Measurements from ENCODE around the gene IGSF5. TPM values are rescaled to one million over a fixed set of nuclear protein-coding genes. Genes with fewer than 3 reads are reported as not detected.

Gene IGSF5
- total RNA-seq, 1 donor from 2014 or later, result 0.64 TPM

GRCh38 chr21:39700318-39700717, 44.7 kb upstream of the IGSF5 start:
- Mint-ChIP-seq H3K27me3 (ENCODE audit: low read depth, unreplicated experiment) (peaks cover 6% of the 10 kb centered on the region), H3K4me3 (ENCODE audit: unreplicated experiment) (no peak overlapping the region), H3K36me3 (ENCODE audit: low read depth, unreplicated experiment) (no peaks in the 10 kb centered on the region), H3K4me1 (ENCODE audit: low read depth, unreplicated experiment) (no peaks in the 10 kb centered on the region), H3K9me3 (ENCODE audit: unreplicated experiment) (peaks cover 5% of the 10 kb centered on the region), H3K27ac (ENCODE audit: unreplicated experiment) (no peak overlapping the region)
- Histone ChIP-seq H3K9ac (ENCODE audit: low read length) (no peak overlapping the region), H3K4me1 (ENCODE audit: insufficient read depth, low read length) (no peaks in the 10 kb centered on the region), H3K4me3 (ENCODE audit: insufficient read depth, low read depth, low read length) (no peak overlapping the region), H3K9me3 (ENCODE audit: insufficient read depth, low read depth, low read length) (no peaks in the 10 kb centered on the region), H3K4me2 (ENCODE audit: low read length) (no peak overlapping the region), H3K79me2 (ENCODE audit: insufficient read depth, low read length) (no peaks in the 10 kb centered on the region), H3K36me3 (ENCODE audit: insufficient read depth, low read length) (no peaks in the 10 kb centered on the region), H3K27me3 (ENCODE audit: insufficient read depth, low read length) (no peaks in the 10 kb centered on the region), H3K27ac (ENCODE audit: low read depth, low read length) (no peak overlapping the region), H2AFZ (ENCODE audit: low read depth, low read length) (no peak overlapping the region), H4K20me1 (ENCODE audit: insufficient read depth, low read length) (no peaks in the 10 kb centered on the region)
- FAIRE-seq (no peak), DNase-seq (ENCODE audit: low read depth) (no peak)
- TF ChIP-seq EZH2 (IDR thresholded peaks at IDR 0.05; ENCODE audit: insufficient read depth, low read length), result no peak
- TF ChIP-seq, protein P1, sequence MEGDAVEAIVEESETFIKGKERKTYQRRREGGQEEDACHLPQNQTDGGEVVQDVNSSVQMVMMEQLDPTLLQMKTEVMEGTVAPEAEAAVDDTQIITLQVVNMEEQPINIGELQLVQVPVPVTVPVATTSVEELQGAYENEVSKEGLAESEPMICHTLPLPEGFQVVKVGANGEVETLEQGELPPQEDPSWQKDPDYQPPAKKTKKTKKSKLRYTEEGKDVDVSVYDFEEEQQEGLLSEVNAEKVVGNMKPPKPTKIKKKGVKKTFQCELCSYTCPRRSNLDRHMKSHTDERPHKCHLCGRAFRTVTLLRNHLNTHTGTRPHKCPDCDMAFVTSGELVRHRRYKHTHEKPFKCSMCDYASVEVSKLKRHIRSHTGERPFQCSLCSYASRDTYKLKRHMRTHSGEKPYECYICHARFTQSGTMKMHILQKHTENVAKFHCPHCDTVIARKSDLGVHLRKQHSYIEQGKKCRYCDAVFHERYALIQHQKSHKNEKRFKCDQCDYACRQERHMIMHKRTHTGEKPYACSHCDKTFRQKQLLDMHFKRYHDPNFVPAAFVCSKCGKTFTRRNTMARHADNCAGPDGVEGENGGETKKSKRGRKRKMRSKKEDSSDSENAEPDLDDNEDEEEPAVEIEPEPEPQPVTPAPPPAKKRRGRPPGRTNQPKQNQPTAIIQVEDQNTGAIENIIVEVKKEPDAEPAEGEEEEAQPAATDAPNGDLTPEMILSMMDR (IDR thresholded peaks at IDR 0.05; ENCODE audit: insufficient read depth, low read depth, low read length), result no peak

- no peak overlapping the region for H3K27ac ChIP-seq (ENCODE audit: low read depth, low read length)
- no peak overlapping the region for H3K9ac ChIP-seq (ENCODE audit: low read length)
- no peaks in the 10 kb centered on the region for H3K4me1 Mint-ChIP-seq (ENCODE audit: low read depth, unreplicated experiment)
- peaks cover 5% of the 10 kb centered on the region for H3K9me3 Mint-ChIP-seq (ENCODE audit: unreplicated experiment)
- no peaks in the 10 kb centered on the region for H3K27me3 ChIP-seq (ENCODE audit: insufficient read depth, low read length)
- H3K79me2 ChIP-seq (ENCODE audit: insufficient read depth, low read length), result no peaks in the 10 kb centered on the region
- no peaks in the 10 kb centered on the region for H3K4me1 ChIP-seq (ENCODE audit: insufficient read depth, low read length)
- no peak overlapping the region for H3K4me2 ChIP-seq (ENCODE audit: low read length)
- no peak for DNase-seq (ENCODE audit: low read depth)
- no peak overlapping the region for H3K4me3 Mint-ChIP-seq (ENCODE audit: unreplicated experiment)
- H3K27me3 Mint-ChIP-seq (ENCODE audit: low read depth, unreplicated experiment), result peaks cover 6% of the 10 kb centered on the region
- H3K36me3 Mint-ChIP-seq (ENCODE audit: low read depth, unreplicated experiment), result no peaks in the 10 kb centered on the region
- no peaks in the 10 kb centered on the region for H4K20me1 ChIP-seq (ENCODE audit: insufficient read depth, low read length)
- no peak overlapping the region for H2AFZ ChIP-seq (ENCODE audit: low read depth, low read length)
- TF ChIP-seq EZH2 (IDR thresholded peaks at IDR 0.05; ENCODE audit: insufficient read depth, low read length), result no peak
- TF ChIP-seq, protein P1 (IDR thresholded peaks at IDR 0.05; ENCODE audit: insufficient read depth, low read depth, low read length), result no peak
- H3K27ac Mint-ChIP-seq (ENCODE audit: unreplicated experiment), result no peak overlapping the region
- no peak for FAIRE-seq
- H3K36me3 ChIP-seq (ENCODE audit: insufficient read depth, low read length), result no peaks in the 10 kb centered on the region
- H3K4me3 ChIP-seq (ENCODE audit: insufficient read depth, low read depth, low read length), result no peak overlapping the region
- no peaks in the 10 kb centered on the region for H3K9me3 ChIP-seq (ENCODE audit: insufficient read depth, low read depth, low read length)
Measured at GRCh38 chr21:39703578-39703977, 41.4 kb upstream of the IGSF5 start.

- FAIRE-seq (no peak), DNase-seq (ENCODE audit: low read depth) (no peak)
- Histone ChIP-seq H3K9me3 (ENCODE audit: insufficient read depth, low read depth, low read length) (no peaks in the 10 kb centered on the region), H3K9ac (ENCODE audit: low read length) (no peak overlapping the region), H3K4me2 (ENCODE audit: low read length) (no peak overlapping the region), H3K27me3 (ENCODE audit: insufficient read depth, low read length) (no peaks in the 10 kb centered on the region), H3K79me2 (ENCODE audit: insufficient read depth, low read length) (no peaks in the 10 kb centered on the region), H3K4me3 (ENCODE audit: insufficient read depth, low read depth, low read length) (no peak overlapping the region), H3K27ac (ENCODE audit: low read depth, low read length) (no peak overlapping the region), H3K4me1 (ENCODE audit: insufficient read depth, low read length) (no peaks in the 10 kb centered on the region), H2AFZ (ENCODE audit: low read depth, low read length) (no peak overlapping the region), H4K20me1 (ENCODE audit: insufficient read depth, low read length) (no peaks in the 10 kb centered on the region), H3K36me3 (ENCODE audit: insufficient read depth, low read length) (no peaks in the 10 kb centered on the region)
- TF ChIP-seq, protein P1 (IDR thresholded peaks at IDR 0.05; ENCODE audit: insufficient read depth, low read depth, low read length), result peak; percentile 20
- no peak for TF ChIP-seq EZH2 (IDR thresholded peaks at IDR 0.05; ENCODE audit: insufficient read depth, low read length)
- no peak overlapping the region for H3K27ac Mint-ChIP-seq (ENCODE audit: unreplicated experiment)
- H3K9me3 Mint-ChIP-seq (ENCODE audit: unreplicated experiment), result peaks cover 5% of the 10 kb centered on the region
- H3K36me3 Mint-ChIP-seq (ENCODE audit: low read depth, unreplicated experiment), result no peaks in the 10 kb centered on the region
- H3K27me3 Mint-ChIP-seq (ENCODE audit: low read depth, unreplicated experiment), result no peaks in the 10 kb centered on the region
- H3K4me1 Mint-ChIP-seq (ENCODE audit: low read depth, unreplicated experiment), result no peaks in the 10 kb centered on the region
- H3K4me3 Mint-ChIP-seq (ENCODE audit: unreplicated experiment), result no peak overlapping the region
Measured at GRCh38 chr21:39705849-39706248, 39.1 kb upstream of the IGSF5 start.
